Stimulated activated memory B cell treated with anti-CD40 and anti-IgM and Interleukin-4, amounts not matched to agents 10 μg/mL and 1 μg/mL and 100 μg/mL, for 72 hours (primary cell): ENCODE results near the gene TUBA4A.
A peak's percentile ranks its signal among the peaks of the same experiment; 100 is the strongest.
"Not testable (repeated sequence)": the region's sequence is repeated elsewhere in the genome, so short reads cannot be mapped to it uniquely, and the experiment has no call there.

ENCODE experiments used
- ATAC-seq: fragments of 150-1000 bp; cut with Tn5 transposase; 2 replicates; pipeline ENCODE4 v1.10.0; 2021
- H3K27ac Mint-ChIP-seq: one replicate; pipeline ENCODE4 v1.8.0; 2022; ENCODE audit warnings: mild to moderate bottlenecking, mixed read lengths
- H3K27me3 Mint-ChIP-seq: one replicate; pipeline ENCODE4 v1.8.0; 2022; ENCODE audit warnings: mixed read lengths
- H3K36me3 Mint-ChIP-seq: one replicate; pipeline ENCODE4 v1.8.0; 2022; ENCODE audit warnings: mixed read lengths
- H3K4me1 Mint-ChIP-seq: one replicate; pipeline ENCODE4 v1.8.0; 2022; ENCODE audit warnings: mixed read lengths
- H3K4me3 Mint-ChIP-seq: one replicate; pipeline ENCODE4 v1.8.0; 2022; ENCODE audit warnings: mild to moderate bottlenecking, moderate library complexity, mixed read lengths
- H3K9me3 Mint-ChIP-seq: one replicate; pipeline ENCODE4 v1.8.0; 2022; ENCODE audit warnings: mixed read lengths

TUBA4A gene

DNA sequence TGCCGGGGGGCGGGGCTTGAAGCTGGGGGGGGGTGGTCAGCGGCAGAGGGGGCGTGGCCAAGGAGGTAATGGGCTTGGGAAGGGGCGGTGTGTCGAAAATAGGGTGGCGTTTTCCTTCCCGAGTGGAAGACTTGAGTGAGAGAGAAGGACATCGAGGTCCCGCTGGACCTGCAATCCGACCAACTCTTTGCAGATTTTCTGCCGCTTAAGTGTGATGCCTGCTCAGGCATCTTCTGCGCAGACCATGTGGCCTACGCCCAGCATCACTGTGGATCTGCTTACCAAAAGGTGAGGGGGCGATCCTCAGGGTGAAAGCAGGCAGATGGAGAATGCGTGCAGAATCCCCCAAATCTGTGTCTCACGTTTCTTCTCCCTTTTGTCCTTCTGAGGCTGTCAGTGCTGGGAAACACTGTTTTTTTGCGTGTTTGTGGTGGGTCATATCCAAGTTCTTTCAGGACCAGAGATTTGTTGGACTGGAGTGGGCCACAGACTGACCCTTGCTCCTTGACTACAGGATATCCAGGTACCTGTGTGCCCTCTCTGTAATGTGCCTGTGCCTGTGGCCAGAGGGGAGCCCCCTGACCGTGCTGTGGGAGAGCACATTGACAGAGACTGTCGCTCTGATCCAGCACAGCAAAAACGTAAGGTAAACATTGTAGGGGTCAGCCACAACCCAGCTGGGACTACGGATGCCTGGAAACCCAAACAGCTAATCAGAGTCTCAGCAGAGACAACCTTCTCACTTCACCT is 46.4 kb downstream of the TUBA4A start:
- Mint-ChIP-seq H3K9me3 (no peaks in the 10 kb centered on the region), H3K36me3 (peaks cover 13% of the 10 kb centered on the region), H3K27ac (peak overlapping the region; percentile 81), H3K4me3 (peak overlapping the region; percentile 80), H3K4me1 (peaks cover 14% of the 10 kb centered on the region), H3K27me3 (no peaks in the 10 kb centered on the region)
- no peak for ATAC-seq

DNA sequence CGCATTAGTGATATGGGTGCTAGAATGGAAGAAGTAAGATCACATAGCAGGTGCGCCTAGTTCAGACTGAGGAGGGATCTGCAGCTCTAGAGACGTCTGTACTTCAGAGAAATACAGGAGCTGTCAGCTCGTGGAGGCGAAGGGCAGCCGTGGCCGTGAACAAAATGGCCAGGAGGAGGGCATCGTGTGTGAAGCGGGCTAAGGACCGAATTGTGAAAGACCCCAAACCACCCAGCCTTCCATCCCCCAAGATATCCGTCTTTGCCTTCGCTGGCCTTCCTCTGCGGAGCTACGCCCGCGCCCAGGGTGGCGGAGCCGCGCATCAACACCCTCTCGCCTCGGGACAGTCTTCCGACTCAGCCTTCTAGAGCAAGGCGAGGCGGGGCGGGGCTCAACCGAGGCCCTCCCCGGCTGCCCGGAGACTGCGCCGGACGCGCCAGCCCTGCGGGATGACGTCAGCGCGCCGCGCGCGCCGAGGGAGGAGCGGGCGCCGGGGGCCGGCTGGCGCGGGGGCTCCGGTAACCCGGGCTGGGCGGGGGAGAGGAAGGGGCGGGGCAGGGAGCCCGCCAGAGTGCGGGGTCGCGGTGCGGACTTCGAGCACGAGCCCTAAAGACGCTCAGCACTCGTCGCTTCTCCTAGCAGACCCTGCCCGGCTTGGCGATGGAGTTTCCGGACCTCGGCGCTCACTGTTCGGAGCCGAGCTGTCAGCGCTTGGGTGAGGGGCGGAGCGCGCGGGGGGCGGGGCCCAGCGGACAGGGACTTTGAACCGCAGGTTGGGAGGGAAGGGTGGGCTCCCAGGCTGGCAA is 47.2 kb downstream of the TUBA4A start, which contains the start of gene ZFAND2B:
Gene ZFAND2B, plus strand, starts transcription at position 455 of the 806 bp plus-strand sequence. Its CDS starts 206 bp downstream, at position 661.
- H3K9me3 Mint-ChIP-seq: no peaks in the 10 kb centered on the region
- peaks cover 13% of the 10 kb centered on the region for H3K36me3 Mint-ChIP-seq
- peak within 1 kb of the TSS; percentile 80 for H3K4me3 Mint-ChIP-seq
- peak within 1 kb of the TSS; percentile 81 for H3K27ac Mint-ChIP-seq
- no peaks in the 10 kb centered on the region for H3K27me3 Mint-ChIP-seq
- peaks cover 14% of the 10 kb centered on the region for H3K4me1 Mint-ChIP-seq
- ATAC-seq: peak; percentile 99

DNA sequence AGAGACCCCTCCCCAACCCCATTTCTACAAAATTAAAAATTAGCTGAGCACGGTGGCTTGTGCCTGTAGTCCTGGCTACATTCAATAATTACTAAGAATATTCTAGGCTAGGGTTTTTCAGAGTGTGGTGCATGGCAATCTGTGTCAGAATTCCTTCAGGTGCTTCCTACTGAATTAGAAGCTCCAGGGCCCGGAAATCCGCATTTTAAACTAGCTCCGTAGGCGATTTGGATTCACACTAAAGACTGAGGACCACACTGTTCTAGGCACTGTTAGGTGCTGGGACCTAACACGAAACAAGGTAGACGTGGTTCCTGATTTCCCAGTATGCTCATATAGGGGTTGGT is 47.8 kb downstream of the TUBA4A start:
- H3K27me3 Mint-ChIP-seq: no peaks in the 10 kb centered on the region
- ATAC-seq: no peak
- no peaks in the 10 kb centered on the region for H3K9me3 Mint-ChIP-seq
- H3K36me3 Mint-ChIP-seq: peaks cover 13% of the 10 kb centered on the region
- H3K27ac Mint-ChIP-seq: peak overlapping the region; percentile 81
- peaks cover 14% of the 10 kb centered on the region for H3K4me1 Mint-ChIP-seq
- H3K4me3 Mint-ChIP-seq: peak overlapping the region; percentile 80

- no peaks in the 10 kb centered on the region for H3K9me3 Mint-ChIP-seq
- H3K36me3 Mint-ChIP-seq: peaks cover 10% of the 10 kb centered on the region
- peak overlapping the region; percentile 81 for H3K27ac Mint-ChIP-seq
- no peaks in the 10 kb centered on the region for H3K27me3 Mint-ChIP-seq
- no peak for ATAC-seq
- H3K4me1 Mint-ChIP-seq: peaks cover 14% of the 10 kb centered on the region
- peak overlapping the region; percentile 36 for H3K4me3 Mint-ChIP-seq
Observed at GRCh38 chr2:219205165-219205538, 48.6 kb downstream of the TUBA4A start.

DNA sequence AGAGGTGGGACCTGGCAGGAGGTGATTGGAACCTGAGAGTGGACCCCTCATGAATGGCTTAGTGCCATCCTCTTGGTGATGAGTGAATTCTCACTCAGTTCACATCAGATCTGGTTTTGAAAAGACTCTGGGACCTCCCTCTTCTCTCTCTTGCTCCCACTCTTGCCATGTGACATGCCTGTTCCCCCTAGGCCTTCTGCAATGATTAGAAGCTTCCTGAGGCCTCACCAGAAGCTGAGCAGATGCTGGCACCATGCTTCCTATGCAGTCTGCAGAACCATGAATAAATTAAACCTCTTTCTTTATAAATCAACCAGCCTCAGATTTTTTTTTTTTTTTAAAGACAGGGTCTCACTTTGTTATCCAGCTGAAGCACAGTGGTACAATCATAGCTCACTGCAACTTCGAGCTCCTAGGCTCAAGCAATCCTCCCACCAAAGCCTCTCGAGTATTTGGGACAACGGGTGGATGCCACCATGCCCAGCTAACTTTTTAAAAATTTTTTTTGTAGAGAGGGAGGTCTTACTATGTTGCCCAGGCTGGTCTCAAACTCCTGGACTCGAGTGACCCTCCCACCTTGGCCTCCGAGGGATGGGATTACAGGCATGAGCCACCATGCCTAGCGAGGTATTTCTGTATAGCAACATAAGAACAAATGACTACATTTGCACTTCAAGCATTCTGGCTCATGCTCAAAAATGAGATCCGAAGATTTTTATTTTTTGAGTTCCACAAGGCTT is 49.1 kb downstream of the TUBA4A start:
- H3K4me1 Mint-ChIP-seq: peaks cover 14% of the 10 kb centered on the region
- no peak overlapping the region for H3K27ac Mint-ChIP-seq
- no peak overlapping the region for H3K4me3 Mint-ChIP-seq
- H3K36me3 Mint-ChIP-seq: peaks cover 6% of the 10 kb centered on the region
- H3K9me3 Mint-ChIP-seq: no peaks in the 10 kb centered on the region
- H3K27me3 Mint-ChIP-seq: peaks cover 3% of the 10 kb centered on the region
- no peak for ATAC-seq

GRCh38 chr2:219201331-219201730 is 52.4 kb downstream of the TUBA4A start:
- not testable (repeated sequence) for H3K36me3 Mint-ChIP-seq, H3K4me3 Mint-ChIP-seq, H3K4me1 Mint-ChIP-seq, H3K27ac Mint-ChIP-seq, H3K9me3 Mint-ChIP-seq, ATAC-seq
- peaks cover 13% of the 10 kb centered on the region for H3K27me3 Mint-ChIP-seq

DNA sequence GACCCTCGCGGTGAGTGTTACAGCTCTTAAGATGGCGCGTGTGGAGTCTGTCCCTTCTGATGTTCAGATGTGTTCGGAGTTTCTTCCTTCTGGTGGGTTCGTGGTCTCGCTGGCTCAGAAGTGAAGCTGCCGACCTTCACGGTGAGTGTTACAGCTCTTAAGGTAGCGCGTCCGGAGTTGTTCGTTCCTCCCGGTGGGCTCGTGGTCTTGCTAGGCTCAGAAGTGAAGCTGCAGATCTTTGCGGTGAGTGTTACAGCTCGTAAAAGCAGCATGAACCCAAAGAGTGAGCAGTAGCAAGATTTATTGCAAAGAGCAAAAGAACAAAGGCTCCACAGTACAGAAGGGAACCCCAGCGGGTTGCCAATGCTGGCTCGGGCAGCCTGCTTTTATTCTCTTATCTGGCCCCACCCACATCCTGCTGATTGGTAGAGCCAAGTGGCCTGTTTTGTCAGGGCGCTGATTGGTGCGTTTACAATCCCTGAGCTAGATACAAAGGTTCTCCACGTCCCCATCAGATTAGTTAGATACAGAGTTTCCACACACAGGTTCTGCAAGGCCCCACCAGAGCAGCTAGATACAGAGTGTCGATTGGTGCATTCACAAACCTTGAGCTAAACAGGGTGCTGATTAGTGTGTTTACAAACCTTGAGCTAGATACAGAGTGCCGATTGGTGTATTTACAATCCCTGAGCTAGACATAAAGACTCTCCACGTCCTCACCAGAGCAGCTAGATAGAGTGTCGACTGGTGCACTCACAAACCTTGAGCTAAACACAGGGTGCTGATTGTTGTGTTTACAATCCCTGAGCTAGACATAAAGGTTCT is 53.0 kb downstream of the TUBA4A start:
- ATAC-seq, H3K27ac Mint-ChIP-seq, H3K4me3 Mint-ChIP-seq, H3K4me1 Mint-ChIP-seq, H3K9me3 Mint-ChIP-seq, H3K36me3 Mint-ChIP-seq: not testable (repeated sequence)
- H3K27me3 Mint-ChIP-seq: peaks cover 13% of the 10 kb centered on the region
